NCI-H187 treated with DMSO at 0.1 percent for 48 hours (cell line): ENCODE measurements around the gene TC2N.
"Not testable (repeated sequence)": the region's sequence is repeated elsewhere in the genome, so short reads cannot be mapped to it uniquely, and the experiment has no call there.

Experiments
- DNase-seq: peaks from one replicate; lab custom pipeline; 2025; lab: John Stamatoyannopoulos, UW

The TC2N gene

GRCh38 chr14:91869556-91869955 lies 2.2 kb upstream of the TC2N start:
- no peak for DNase-seq

- no peak for DNase-seq
These were observed 633 bp downstream of the TC2N start for GRCh38 chr14:91866511-91867295.

- no peak for DNase-seq
These were observed 1.3 kb downstream of the TC2N start for GRCh38 chr14:91866061-91866460.

- no peak for DNase-seq
These were observed 4.9 kb downstream of the TC2N start for GRCh38 chr14:91862417-91862816.

GRCh38 chr14:91861091-91861490 lies 6.2 kb downstream of the TC2N start:
- DNase-seq, result no peak

GRCh38 chr14:91860238-91860637 lies 7.1 kb downstream of the TC2N start:
- no peak for DNase-seq

- no peak for DNase-seq
These were observed 8.6 kb downstream of the TC2N start for GRCh38 chr14:91858536-91859275.

- DNase-seq, result no peak
These were observed 9.7 kb downstream of the TC2N start for GRCh38 chr14:91857614-91858013.

- DNase-seq, result no peak
These were observed 12.9 kb downstream of the TC2N start for GRCh38 chr14:91854327-91854934.

GRCh38 chr14:91851563-91851962 lies 15.8 kb downstream of the TC2N start:
- no peak for DNase-seq

GRCh38 chr14:91848504-91849001 lies 18.8 kb downstream of the TC2N start:
- no peak for DNase-seq

GRCh38 chr14:91847693-91848092 lies 19.6 kb downstream of the TC2N start:
- no peak for DNase-seq

GRCh38 chr14:91845652-91846051 lies 21.7 kb downstream of the TC2N start:
- DNase-seq, result no peak

GRCh38 chr14:91845056-91845455 lies 22.3 kb downstream of the TC2N start:
- DNase-seq, result not testable (repeated sequence)

GRCh38 chr14:91844029-91844428 lies 23.3 kb downstream of the TC2N start:
- DNase-seq, result no peak

- no peak for DNase-seq
These were observed 23.9 kb downstream of the TC2N start for GRCh38 chr14:91843437-91843836.

GRCh38 chr14:91841065-91841464 lies 26.3 kb downstream of the TC2N start:
- DNase-seq, result no peak

GRCh38 chr14:91839749-91840148 lies 27.6 kb downstream of the TC2N start:
- DNase-seq, result no peak

- DNase-seq, result no peak
These were observed 30.3 kb downstream of the TC2N start for GRCh38 chr14:91837076-91837475.

- peak; percentile 75 for DNase-seq
These were observed 31.2 kb downstream of the TC2N start for GRCh38 chr14:91835920-91836843.

- no peak for DNase-seq
These were observed 32.0 kb downstream of the TC2N start for GRCh38 chr14:91835197-91835919.
